ENCODE measurements around the gene COMMD10. TPM values are rescaled to one million over a fixed set of nuclear protein-coding genes. Genes with fewer than 3 reads are reported as not detected.

COMMD10 gene
- total and polyA plus RNA-seq, 5 donors from 2014 or later, result 32.7 to 58.6 (median 46.1) TPM

GRCh38 chr5:116154931-116155330, 70.1 kb downstream of the COMMD10 start:
- H3K4me3 ChIP-seq (ENCODE audit: low read depth, low read length), result no peak overlapping the region
- H3K27ac ChIP-seq (ENCODE audit: insufficient read depth, low read length, poor library complexity, severe bottlenecking), result no peak overlapping the region
- DNase-seq, result no peak
- Mint-ChIP-seq H3K27ac (no peak overlapping the region), H3K9me3 (peaks cover 0 to 6% (median 0%) of the 10 kb centered on the region in 7 donors), H3K4me1 (peaks cover 4 to 30% (median 11%) of the 10 kb centered on the region in 4 donors), H3K36me3 (peaks cover 17% of the 10 kb centered on the region), H3K27me3 (no peaks in the 10 kb centered on the region), H3K4me3 (no peak overlapping the region)
- no peaks in the 10 kb centered on the region for H3K36me3 ChIP-seq (ENCODE audit: control insufficient read depth, insufficient read depth, low read length)
- H3K27me3 ChIP-seq (ENCODE audit: control insufficient read depth, insufficient read depth, low read length), result no peaks in the 10 kb centered on the region
- no peaks in the 10 kb centered on the region for H3K9me3 ChIP-seq (ENCODE audit: control insufficient read depth in 2 of 2, low read length in 2 of 2)
- no peak for ATAC-seq (ENCODE audit: low read depth in 2 of 2)
- no peaks in the 10 kb centered on the region for H3K4me1 ChIP-seq (ENCODE audit: control insufficient read depth, insufficient read depth, low read length, poor library complexity, severe bottlenecking)

GRCh38 chr5:116157902-116158301, 73.1 kb downstream of the COMMD10 start:
- no peak for ATAC-seq (ENCODE audit: low read depth in 2 of 2)
- H3K27ac Mint-ChIP-seq, result no peak overlapping the region
- no peaks in the 10 kb centered on the region for H3K27me3 ChIP-seq (ENCODE audit: control insufficient read depth, insufficient read depth, low read length)
- peaks cover 18% of the 10 kb centered on the region for H3K36me3 Mint-ChIP-seq
- H3K9me3 ChIP-seq (ENCODE audit: control insufficient read depth in 2 of 2, low read length in 2 of 2), result no peaks in the 10 kb centered on the region
- H3K4me3 Mint-ChIP-seq, result no peak overlapping the region
- no peak for DNase-seq
- H3K27me3 Mint-ChIP-seq, result no peaks in the 10 kb centered on the region
- H3K9me3 Mint-ChIP-seq, result no peaks in the 10 kb centered on the region
- H3K4me3 ChIP-seq (ENCODE audit: low read depth, low read length), result no peak overlapping the region
- peaks cover 6 to 30% (median 13%) of the 10 kb centered on the region in 4 donors for H3K4me1 Mint-ChIP-seq
- no peaks in the 10 kb centered on the region for H3K4me1 ChIP-seq (ENCODE audit: control insufficient read depth, insufficient read depth, low read length, poor library complexity, severe bottlenecking)
- no peak overlapping the region for H3K27ac ChIP-seq (ENCODE audit: insufficient read depth, low read length, poor library complexity, severe bottlenecking)
- no peaks in the 10 kb centered on the region for H3K36me3 ChIP-seq (ENCODE audit: control insufficient read depth, insufficient read depth, low read length)

GRCh38 chr5:116159006-116159405, 74.2 kb downstream of the COMMD10 start:
- no peak overlapping the region for H3K27ac ChIP-seq (ENCODE audit: insufficient read depth, low read length, poor library complexity, severe bottlenecking)
- peaks cover 6 to 30% (median 11%) of the 10 kb centered on the region in 4 donors for H3K4me1 Mint-ChIP-seq
- ATAC-seq (ENCODE audit: low read depth in 2 of 2) (no peak), DNase-seq (no peak)
- H3K27me3 ChIP-seq (ENCODE audit: control insufficient read depth, insufficient read depth, low read length), result no peaks in the 10 kb centered on the region
- H3K36me3 Mint-ChIP-seq, result peaks cover 14% of the 10 kb centered on the region
- H3K36me3 ChIP-seq (ENCODE audit: control insufficient read depth, insufficient read depth, low read length), result no peaks in the 10 kb centered on the region
- peak overlapping the region in 1 of 3 donors; percentile 3 for H3K27ac Mint-ChIP-seq
- no peak overlapping the region for H3K4me3 Mint-ChIP-seq
- H3K27me3 Mint-ChIP-seq, result no peaks in the 10 kb centered on the region
- no peaks in the 10 kb centered on the region for H3K4me1 ChIP-seq (ENCODE audit: control insufficient read depth, insufficient read depth, low read length, poor library complexity, severe bottlenecking)
- peaks cover 0 to 2% (median 0%) of the 10 kb centered on the region in 7 donors for H3K9me3 Mint-ChIP-seq
- H3K4me3 ChIP-seq (ENCODE audit: low read depth, low read length), result no peak overlapping the region
- H3K9me3 ChIP-seq (ENCODE audit: control insufficient read depth in 2 of 2, low read length in 2 of 2), result no peaks in the 10 kb centered on the region

- ATAC-seq (ENCODE audit: low read depth in 2 of 2) (no peak), DNase-seq (no peak)
- no peaks in the 10 kb centered on the region for H3K36me3 ChIP-seq (ENCODE audit: control insufficient read depth, insufficient read depth, low read length)
- H3K4me1 ChIP-seq (ENCODE audit: control insufficient read depth, insufficient read depth, low read length, poor library complexity, severe bottlenecking), result no peaks in the 10 kb centered on the region
- H3K4me3 Mint-ChIP-seq, result no peak overlapping the region
- H3K27me3 ChIP-seq (ENCODE audit: control insufficient read depth, insufficient read depth, low read length), result no peaks in the 10 kb centered on the region
- no peak overlapping the region for H3K27ac Mint-ChIP-seq
- no peak overlapping the region for H3K27ac ChIP-seq (ENCODE audit: insufficient read depth, low read length, poor library complexity, severe bottlenecking)
- no peaks in the 10 kb centered on the region for H3K9me3 ChIP-seq (ENCODE audit: control insufficient read depth in 2 of 2, low read length in 2 of 2)
- no peak overlapping the region for H3K4me3 ChIP-seq (ENCODE audit: low read depth, low read length)
- peaks cover 1 to 18% (median 3%) of the 10 kb centered on the region in 7 donors for H3K9me3 Mint-ChIP-seq
- H3K4me1 Mint-ChIP-seq, result peaks cover 0 to 9% (median 8%) of the 10 kb centered on the region in 4 donors
- peaks cover 20% of the 10 kb centered on the region for H3K36me3 Mint-ChIP-seq
- H3K27me3 Mint-ChIP-seq, result no peaks in the 10 kb centered on the region
Measured at GRCh38 chr5:116174111-116174510, 89.3 kb downstream of the COMMD10 start.

- Histone ChIP-seq H3K36me3 (ENCODE audit: control insufficient read depth, insufficient read depth, low read length) (no peaks in the 10 kb centered on the region), H3K9me3 (ENCODE audit: control insufficient read depth in 2 of 2, low read length in 2 of 2) (no peaks in the 10 kb centered on the region), H3K4me3 (ENCODE audit: low read depth, low read length) (no peak overlapping the region), H3K27me3 (ENCODE audit: control insufficient read depth, insufficient read depth, low read length) (no peaks in the 10 kb centered on the region), H3K27ac (ENCODE audit: insufficient read depth, low read length, poor library complexity, severe bottlenecking) (no peak overlapping the region), H3K4me1 (ENCODE audit: control insufficient read depth, insufficient read depth, low read length, poor library complexity, severe bottlenecking) (no peaks in the 10 kb centered on the region)
- Mint-ChIP-seq H3K4me3 (no peak overlapping the region), H3K36me3 (peaks cover 26% of the 10 kb centered on the region), H3K9me3 (peaks cover 0 to 8% (median 1%) of the 10 kb centered on the region in 7 donors), H3K27me3 (no peaks in the 10 kb centered on the region), H3K4me1 (peaks cover 0 to 14% (median 8%) of the 10 kb centered on the region in 4 donors), H3K27ac (no peak overlapping the region)
- ATAC-seq (ENCODE audit: low read depth in 2 of 2) (no peak), DNase-seq (no peak)
Measured at GRCh38 chr5:116176121-116176520, 91.3 kb downstream of the COMMD10 start.

- no peak for DNase-seq
- H3K9me3 ChIP-seq (ENCODE audit: control insufficient read depth in 2 of 2, low read length in 2 of 2), result no peaks in the 10 kb centered on the region
- no peak overlapping the region for H3K27ac ChIP-seq (ENCODE audit: insufficient read depth, low read length, poor library complexity, severe bottlenecking)
- Mint-ChIP-seq H3K36me3 (peaks cover 24% of the 10 kb centered on the region), H3K4me3 (no peak overlapping the region), H3K4me1 (peaks cover 0 to 12% (median 7%) of the 10 kb centered on the region in 4 donors), H3K27me3 (no peaks in the 10 kb centered on the region), H3K9me3 (peaks cover 0 to 4% (median 0%) of the 10 kb centered on the region in 7 donors), H3K27ac (no peak overlapping the region)
- no peak overlapping the region for H3K4me3 ChIP-seq (ENCODE audit: low read depth, low read length)
- no peaks in the 10 kb centered on the region for H3K36me3 ChIP-seq (ENCODE audit: control insufficient read depth, insufficient read depth, low read length)
- no peaks in the 10 kb centered on the region for H3K27me3 ChIP-seq (ENCODE audit: control insufficient read depth, insufficient read depth, low read length)
- H3K4me1 ChIP-seq (ENCODE audit: control insufficient read depth, insufficient read depth, low read length, poor library complexity, severe bottlenecking), result no peaks in the 10 kb centered on the region
- no peak for ATAC-seq (ENCODE audit: low read depth in 2 of 2)
Measured at GRCh38 chr5:116178925-116179324, 94.1 kb downstream of the COMMD10 start.

- Histone ChIP-seq H3K27ac (ENCODE audit: insufficient read depth, low read length, poor library complexity, severe bottlenecking) (no peak overlapping the region), H3K4me3 (ENCODE audit: low read depth, low read length) (no peak overlapping the region), H3K36me3 (ENCODE audit: control insufficient read depth, insufficient read depth, low read length) (no peaks in the 10 kb centered on the region), H3K27me3 (ENCODE audit: control insufficient read depth, insufficient read depth, low read length) (no peaks in the 10 kb centered on the region), H3K9me3 (ENCODE audit: control insufficient read depth in 2 of 2, low read length in 2 of 2) (no peaks in the 10 kb centered on the region), H3K4me1 (ENCODE audit: control insufficient read depth, insufficient read depth, low read length, poor library complexity, severe bottlenecking) (no peaks in the 10 kb centered on the region)
- ATAC-seq (ENCODE audit: low read depth in 2 of 2) (no peak), DNase-seq (no peak)
- peaks cover 0 to 7% (median 5%) of the 10 kb centered on the region in 4 donors for H3K4me1 Mint-ChIP-seq
- no peak overlapping the region for H3K27ac Mint-ChIP-seq
- H3K9me3 Mint-ChIP-seq, result no peaks in the 10 kb centered on the region
- H3K27me3 Mint-ChIP-seq, result no peaks in the 10 kb centered on the region
- peaks cover 3% of the 10 kb centered on the region for H3K36me3 Mint-ChIP-seq
- no peak overlapping the region for H3K4me3 Mint-ChIP-seq
Measured at GRCh38 chr5:116209166-116209565, 124.3 kb downstream of the COMMD10 start.

- DNase-seq (no peak), ATAC-seq (ENCODE audit: low read depth in 2 of 2) (no peak)
- H3K27me3 Mint-ChIP-seq, result no peaks in the 10 kb centered on the region
- H3K4me3 Mint-ChIP-seq, result no peak overlapping the region
- Histone ChIP-seq H3K9me3 (ENCODE audit: control insufficient read depth in 2 of 2, low read length in 2 of 2) (no peaks in the 10 kb centered on the region), H3K4me3 (ENCODE audit: low read depth, low read length) (no peak overlapping the region), H3K36me3 (ENCODE audit: control insufficient read depth, insufficient read depth, low read length) (no peaks in the 10 kb centered on the region), H3K4me1 (ENCODE audit: control insufficient read depth, insufficient read depth, low read length, poor library complexity, severe bottlenecking) (no peaks in the 10 kb centered on the region), H3K27me3 (ENCODE audit: control insufficient read depth, insufficient read depth, low read length) (no peaks in the 10 kb centered on the region), H3K27ac (ENCODE audit: insufficient read depth, low read length, poor library complexity, severe bottlenecking) (no peak overlapping the region)
- H3K4me1 Mint-ChIP-seq, result peaks cover 0 to 7% (median 5%) of the 10 kb centered on the region in 4 donors
- peaks cover 3% of the 10 kb centered on the region for H3K36me3 Mint-ChIP-seq
- no peak overlapping the region for H3K27ac Mint-ChIP-seq
- no peaks in the 10 kb centered on the region for H3K9me3 Mint-ChIP-seq
Measured at GRCh38 chr5:116212225-116212624, 127.4 kb downstream of the COMMD10 start.
